ENCODE results near the gene CHCT1.
"Not testable (repeated sequence)": the region's sequence is repeated elsewhere in the genome, so short reads cannot be mapped to it uniquely, and the experiment has no call there.

CHCT1 gene

GRCh38 chr17:60422162-60422665 lies at the start of gene CHCT1:
TSS of gene CHCT1 (plus strand) at chr17:60422489. CDS start at chr17:60422593, 104 bp downstream.
- H3K9me3 Mint-ChIP-seq, result no peaks in the 10 kb centered on the region
- no peak for DNase-seq (ENCODE audit: low spot score in 2 of 2)
- H3K27ac Mint-ChIP-seq, result peak within 1 kb of the TSS; percentile 89
- ATAC-seq, result no peak
- H3K4me3 Mint-ChIP-seq, result peak within 1 kb of the TSS; percentile 70
- peaks cover 14% of the 10 kb centered on the region for H3K4me1 Mint-ChIP-seq
- no peaks in the 10 kb centered on the region for H3K36me3 Mint-ChIP-seq

GRCh38 chr17:60372790-60373483 lies 49.4 kb upstream of the CHCT1 start:
- peak; percentile 100 for ATAC-seq
- Mint-ChIP-seq H3K4me3 (no peak overlapping the region), H3K4me1 (peaks cover 14% of the 10 kb centered on the region), H3K9me3 (no peaks in the 10 kb centered on the region), H3K27ac (no peak overlapping the region), H3K36me3 (peaks cover 6% of the 10 kb centered on the region)
- no peak for DNase-seq (ENCODE audit: low spot score in 2 of 2)

- H3K27ac Mint-ChIP-seq; H3K4me3 Mint-ChIP-seq; H3K4me1 Mint-ChIP-seq; H3K9me3 Mint-ChIP-seq; H3K36me3 Mint-ChIP-seq; ATAC-seq; DNase-seq (ENCODE audit: low spot score in 2 of 2): not testable (repeated sequence)
Measured at GRCh38 chr17:60378187-60378586, 44.1 kb upstream of the CHCT1 start.

GRCh38 chr17:60379461-60379860 lies 42.8 kb upstream of the CHCT1 start:
- peaks cover 12% of the 10 kb centered on the region for H3K4me1 Mint-ChIP-seq
- not testable (repeated sequence) for ATAC-seq; H3K4me3 Mint-ChIP-seq; DNase-seq (ENCODE audit: low spot score in 2 of 2); H3K36me3 Mint-ChIP-seq; H3K9me3 Mint-ChIP-seq; H3K27ac Mint-ChIP-seq

GRCh38 chr17:60381958-60382357 lies 40.3 kb upstream of the CHCT1 start:
- Mint-ChIP-seq H3K4me3 (no peak overlapping the region), H3K4me1 (peaks cover 22% of the 10 kb centered on the region), H3K36me3 (peaks cover 4% of the 10 kb centered on the region), H3K9me3 (no peaks in the 10 kb centered on the region), H3K27ac (no peak overlapping the region)
- DNase-seq (ENCODE audit: low spot score in 2 of 2), result no peak
- ATAC-seq, result no peak

- Mint-ChIP-seq H3K36me3 (no peaks in the 10 kb centered on the region), H3K4me3 (no peak overlapping the region), H3K9me3 (no peaks in the 10 kb centered on the region), H3K27ac (no peak overlapping the region), H3K4me1 (peaks cover 22% of the 10 kb centered on the region)
- DNase-seq (ENCODE audit: low spot score in 2 of 2) (no peak), ATAC-seq (no peak)
Measured at GRCh38 chr17:60383379-60383778, 38.9 kb upstream of the CHCT1 start.

- not testable (repeated sequence) for ATAC-seq; H3K36me3 Mint-ChIP-seq; H3K9me3 Mint-ChIP-seq; DNase-seq (ENCODE audit: low spot score in 2 of 2); H3K27ac Mint-ChIP-seq; H3K4me3 Mint-ChIP-seq
- peaks cover 23% of the 10 kb centered on the region for H3K4me1 Mint-ChIP-seq
Measured at GRCh38 chr17:60384921-60385320, 37.4 kb upstream of the CHCT1 start.

- H3K4me3 Mint-ChIP-seq, result no peak overlapping the region
- DNase-seq (ENCODE audit: low spot score in 2 of 2), result no peak
- no peak for ATAC-seq
- peaks cover 2% of the 10 kb centered on the region for H3K36me3 Mint-ChIP-seq
- peaks cover 38% of the 10 kb centered on the region for H3K4me1 Mint-ChIP-seq
- H3K27ac Mint-ChIP-seq, result no peak overlapping the region
- H3K9me3 Mint-ChIP-seq, result no peaks in the 10 kb centered on the region
Measured at GRCh38 chr17:60386147-60387058, 35.9 kb upstream of the CHCT1 start.

- Mint-ChIP-seq H3K4me1 (peaks cover 42% of the 10 kb centered on the region), H3K36me3 (peaks cover 15% of the 10 kb centered on the region), H3K9me3 (no peaks in the 10 kb centered on the region), H3K4me3 (no peak overlapping the region), H3K27ac (no peak overlapping the region)
- DNase-seq (ENCODE audit: low spot score in 2 of 2) (no peak), ATAC-seq (no peak)
Measured at GRCh38 chr17:60387666-60388065, 34.6 kb upstream of the CHCT1 start.

- no peak for ATAC-seq
- Mint-ChIP-seq H3K4me3 (no peak overlapping the region), H3K4me1 (peaks cover 41% of the 10 kb centered on the region), H3K27ac (no peak overlapping the region), H3K9me3 (no peaks in the 10 kb centered on the region), H3K36me3 (peaks cover 21% of the 10 kb centered on the region)
- no peak for DNase-seq (ENCODE audit: low spot score in 2 of 2)
Measured at GRCh38 chr17:60388742-60389141, 33.5 kb upstream of the CHCT1 start.

GRCh38 chr17:60390186-60390585 lies 32.1 kb upstream of the CHCT1 start:
- DNase-seq (ENCODE audit: low spot score in 2 of 2), result no peak
- peak overlapping the region; percentile 93 for H3K27ac Mint-ChIP-seq
- H3K36me3 Mint-ChIP-seq, result peaks cover 21% of the 10 kb centered on the region
- peaks cover 34% of the 10 kb centered on the region for H3K4me1 Mint-ChIP-seq
- peak overlapping the region; percentile 94 for H3K4me3 Mint-ChIP-seq
- no peak for ATAC-seq
- no peaks in the 10 kb centered on the region for H3K9me3 Mint-ChIP-seq

GRCh38 chr17:60390925-60391470 lies 31.3 kb upstream of the CHCT1 start:
- peak overlapping the region; percentile 94 for H3K4me3 Mint-ChIP-seq
- peaks cover 21% of the 10 kb centered on the region for H3K36me3 Mint-ChIP-seq
- no peaks in the 10 kb centered on the region for H3K9me3 Mint-ChIP-seq
- H3K27ac Mint-ChIP-seq, result peak overlapping the region; percentile 93
- peaks cover 38% of the 10 kb centered on the region for H3K4me1 Mint-ChIP-seq
- DNase-seq (ENCODE audit: low spot score in 2 of 2), result peak; percentile 9 to 62
- ATAC-seq, result no peak

GRCh38 chr17:60391471-60392041 lies 30.7 kb upstream of the CHCT1 start:
- H3K9me3 Mint-ChIP-seq, result no peaks in the 10 kb centered on the region
- peak; percentile 57 for ATAC-seq
- H3K27ac Mint-ChIP-seq, result peak overlapping the region; percentile 93
- peaks cover 21% of the 10 kb centered on the region for H3K36me3 Mint-ChIP-seq
- no peak for DNase-seq (ENCODE audit: low spot score in 2 of 2)
- H3K4me3 Mint-ChIP-seq, result peak overlapping the region; percentile 94
- H3K4me1 Mint-ChIP-seq, result peaks cover 35% of the 10 kb centered on the region

- H3K4me1 Mint-ChIP-seq, result peaks cover 32% of the 10 kb centered on the region
- peak within 1 kb of the TSS; percentile 94 for H3K4me3 Mint-ChIP-seq
- peak within 1 kb of the TSS; percentile 93 for H3K27ac Mint-ChIP-seq
- no peaks in the 10 kb centered on the region for H3K9me3 Mint-ChIP-seq
- DNase-seq (ENCODE audit: low spot score in 2 of 2) (peak; percentile 90 to 99), ATAC-seq (peak; percentile 91)
- H3K36me3 Mint-ChIP-seq, result peaks cover 21% of the 10 kb centered on the region
Measured at GRCh38 chr17:60392042-60392844, 30.0 kb upstream of the CHCT1 start, which contains the start of gene USP32. TSS of gene USP32 (minus strand) at chr17:60392133. CDS start at chr17:60391939, 194 bp downstream.
